ENCODE data around the gene CTPS2. TPM values are rescaled to one million over a fixed set of nuclear protein-coding genes. Genes with fewer than 3 reads are reported as not detected.

Gene CTPS2
- total and polyA plus RNA-seq, 10 of the 15 experiments (the other 5 are each of a cell fraction or from before 2014, with no cell fraction given): 5.9 to 17.8 (median 14.2) TPM

DNA sequence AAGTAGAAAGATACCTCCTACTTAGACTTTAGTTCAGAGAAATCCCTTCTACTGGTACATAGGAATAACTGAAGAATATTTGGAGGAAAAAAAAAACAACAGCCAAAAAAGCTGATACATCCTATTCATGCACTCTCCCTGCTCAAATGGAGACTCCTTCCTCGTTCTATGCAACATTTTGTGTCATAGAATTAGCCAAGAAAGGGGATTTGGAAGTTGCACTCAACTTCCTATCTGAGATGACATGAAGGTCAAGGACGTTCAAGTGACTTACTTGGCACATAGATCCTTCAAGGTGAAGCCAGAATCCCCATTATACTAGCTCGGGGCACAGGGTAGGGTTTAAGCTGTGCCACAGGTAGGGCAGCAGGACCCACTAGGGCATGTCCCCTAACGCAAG is 118.7 kb downstream of the CTPS2 start:
- H3K27me3 ChIP-seq (replicated peaks in 1 of 2; ENCODE audit: control insufficient read depth in 2 of 2, insufficient read depth in 2 of 2, low read length in 1 of 2): no peaks in the 10 kb centered on the region
- no peaks in the 10 kb centered on the region for H4K20me1 ChIP-seq (ENCODE audit: control insufficient read depth, insufficient read depth)
- ChIA-PET RAD21 (ENCODE audit: unreplicated experiment) (no interaction called here), POLR2A (no interaction called here), CTCF (no interaction called here), SMC1A (ENCODE audit: uncharacterized antibody, unreplicated experiment) (no interaction called here)
- H3K9ac ChIP-seq (ENCODE audit: control insufficient read depth, insufficient read depth, low read length): no peak overlapping the region
- no peak overlapping the region for H3K4me3 ChIP-seq
- no peaks in the 10 kb centered on the region for H3K79me2 ChIP-seq (ENCODE audit: control insufficient read depth, insufficient read depth, low read length)
- intact Hi-C loops (cut with micrococcal nuclease; ENCODE audit: unreplicated experiment) (no loop called here), in situ Hi-C loops (cut with MboI) (no loop called here)
- 25% methylated on average over 4 of the region's 4 CpGs for WGBS (ENCODE audit: insufficient coverage, insufficient replicate concordance, low lambda C conversion rate, missing lambda C conversion rate)
- no peak for TF ChIP-seq CBX5 (IDR thresholded peaks at IDR 0.05; ENCODE audit: low read depth)
- TF ChIP-seq MYC (IDR thresholded peaks at IDR 0.05; ENCODE audit: insufficient read depth, insufficient read length, insufficient replicate concordance, low read length, severe bottlenecking): no peak
- TF ChIP-seq BACH1 (IDR thresholded peaks at IDR 0.05; ENCODE audit: borderline replicate concordance): no peak
- no peak for TF ChIP-seq ASH2L (IDR thresholded peaks at IDR 0.05; ENCODE audit: borderline replicate concordance, low read depth)
- TF ChIP-seq KDM1A (IDR thresholded peaks at IDR 0.05; ENCODE audit: borderline replicate concordance): no peak
- TF ChIP-seq FOXM1 (IDR thresholded peaks at IDR 0.05; ENCODE audit: low read depth, low read length): no peak
- TF ChIP-seq SP1 (IDR thresholded peaks at IDR 0.05; ENCODE audit: low read depth, low read length): no peak
- TF ChIP-seq KLF5 (IDR thresholded peaks at IDR 0.05; ENCODE audit: partially characterized antibody): no peak
- TF ChIP-seq POLR2AphosphoS5 (IDR thresholded peaks at IDR 0.05; ENCODE audit: low read length): no peak
- no peaks in the 10 kb centered on the region; the same call in 2 of the 3 replicates for H3K9me3 ChIP-seq (replicated peaks; ENCODE audit: control insufficient read depth, insufficient read depth, low read length)
- no TSS peak for BruUV-seq (replicated peaks)
- H3K36me3 ChIP-seq (ENCODE audit: control insufficient read depth in 2 of 2, insufficient read depth in 2 of 2, low read length in 1 of 2): no peaks in the 10 kb centered on the region
- no peak overlapping the region for H3K27ac ChIP-seq (ENCODE audit: control insufficient read depth, insufficient read depth)
- ATAC-seq: no peak
- no peak for DNase-seq (ENCODE audit: low read depth, low spot score)
- H3K4me1 ChIP-seq (ENCODE audit: control insufficient read depth, insufficient read depth, low read length): no peaks in the 10 kb centered on the region
- FAIRE-seq: no peak
- H2AFZ ChIP-seq (ENCODE audit: control insufficient read depth, low read depth, low read length): no peak overlapping the region
- no peak overlapping the region for H3K4me2 ChIP-seq (ENCODE audit: control insufficient read depth, insufficient read depth)

DNA sequence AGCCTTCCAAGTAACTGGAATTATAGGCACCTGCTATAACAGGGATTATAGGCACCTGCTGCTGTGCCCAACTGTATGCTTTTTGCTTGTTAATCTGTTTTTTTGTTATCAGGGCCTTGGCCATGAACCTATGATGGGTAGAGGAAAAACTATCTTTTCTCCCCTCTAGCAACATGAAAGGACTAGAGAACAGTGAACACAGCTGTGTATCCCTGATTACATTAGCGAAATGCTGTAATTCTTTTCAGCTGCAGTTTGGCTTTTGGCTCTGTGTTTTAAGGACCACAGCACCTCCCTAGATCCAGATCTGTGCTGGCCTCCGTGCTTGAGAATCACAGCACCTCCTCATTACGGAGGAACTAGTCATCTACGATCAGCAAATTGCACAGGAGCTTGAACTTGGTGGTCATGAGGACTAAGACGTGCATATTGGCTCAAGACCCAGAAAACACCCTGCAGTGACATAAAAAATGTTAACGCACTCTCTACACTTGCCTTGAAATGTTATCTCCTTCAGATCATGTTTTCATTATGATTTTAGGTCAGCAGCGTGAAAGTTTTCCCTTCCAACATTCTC is 120.2 kb downstream of the CTPS2 start:
- BruUV-seq (replicated peaks): no TSS peak
- intact Hi-C loops (cut with micrococcal nuclease; ENCODE audit: unreplicated experiment): no loop called here
- H2AFZ ChIP-seq (ENCODE audit: control insufficient read depth, low read depth, low read length): no peak overlapping the region
- CTCF ChIA-PET: no interaction called here
- POLR2A ChIA-PET: no interaction called here
- H3K79me2 ChIP-seq (ENCODE audit: control insufficient read depth, insufficient read depth, low read length): no peaks in the 10 kb centered on the region
- H3K27ac ChIP-seq (ENCODE audit: control insufficient read depth, insufficient read depth): no peak overlapping the region
- H3K4me3 ChIP-seq: no peak overlapping the region
- no peak overlapping the region for H3K9ac ChIP-seq (ENCODE audit: control insufficient read depth, insufficient read depth, low read length)
- H4K20me1 ChIP-seq (ENCODE audit: control insufficient read depth, insufficient read depth): no peaks in the 10 kb centered on the region
- SMC1A ChIA-PET (ENCODE audit: uncharacterized antibody, unreplicated experiment): no interaction called here
- WGBS (ENCODE audit: insufficient coverage, insufficient replicate concordance, low lambda C conversion rate, missing lambda C conversion rate): 50% methylated on average over 7 of the region's 7 CpGs
- RAD21 ChIA-PET (ENCODE audit: unreplicated experiment): no interaction called here
- in situ Hi-C loops (cut with MboI): no loop called here
- no peak for FAIRE-seq
- no peaks in the 10 kb centered on the region for H3K27me3 ChIP-seq (replicated peaks in 1 of 2; ENCODE audit: control insufficient read depth in 2 of 2, insufficient read depth in 2 of 2, low read length in 1 of 2)
- H3K4me1 ChIP-seq (ENCODE audit: control insufficient read depth, insufficient read depth, low read length): no peaks in the 10 kb centered on the region
- H3K9me3 ChIP-seq (replicated peaks; ENCODE audit: control insufficient read depth, insufficient read depth, low read length): no peaks in the 10 kb centered on the region; the same call in 2 of the 3 replicates
- ATAC-seq: no peak
- H3K4me2 ChIP-seq (ENCODE audit: control insufficient read depth, insufficient read depth): no peak overlapping the region
- no peak for DNase-seq (ENCODE audit: low read depth, low spot score)
- no peaks in the 10 kb centered on the region for H3K36me3 ChIP-seq (ENCODE audit: control insufficient read depth in 2 of 2, insufficient read depth in 2 of 2, low read length in 1 of 2)
- no peak for TF ChIP-seq DPF2 (IDR thresholded peaks at IDR 0.05)
- no peak for TF ChIP-seq STAT3 (IDR thresholded peaks at IDR 0.05; ENCODE audit: low read depth, low read length)
- TF ChIP-seq MEF2A (IDR thresholded peaks at IDR 0.05; ENCODE audit: insufficient read depth, low read depth, low read length): no peak
- no peak for TF ChIP-seq PAX8 (IDR thresholded peaks at IDR 0.05)
- TF ChIP-seq IRF4 (IDR thresholded peaks at IDR 0.05; ENCODE audit: low read depth, low read length): no peak
- no peak for TF ChIP-seq ZZZ3 (IDR thresholded peaks at IDR 0.05; ENCODE audit: control insufficient read depth, insufficient read length, low read depth)
- TF ChIP-seq, protein P1, sequence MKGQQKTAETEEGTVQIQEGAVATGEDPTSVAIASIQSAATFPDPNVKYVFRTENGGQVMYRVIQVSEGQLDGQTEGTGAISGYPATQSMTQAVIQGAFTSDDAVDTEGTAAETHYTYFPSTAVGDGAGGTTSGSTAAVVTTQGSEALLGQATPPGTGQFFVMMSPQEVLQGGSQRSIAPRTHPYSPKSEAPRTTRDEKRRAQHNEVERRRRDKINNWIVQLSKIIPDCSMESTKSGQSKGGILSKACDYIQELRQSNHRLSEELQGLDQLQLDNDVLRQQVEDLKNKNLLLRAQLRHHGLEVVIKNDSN (IDR thresholded peaks at IDR 0.05; ENCODE audit: borderline replicate concordance, extremely low read length, insufficient read depth, low read depth, low read length): no peak
- TF ChIP-seq MEF2B (IDR thresholded peaks at IDR 0.05; ENCODE audit: partially characterized antibody, poor library complexity, severe bottlenecking): no peak
- TF ChIP-seq MTA3 (IDR thresholded peaks at IDR 0.05; ENCODE audit: borderline replicate concordance, low read length): no peak
- no peak for TF ChIP-seq NFYA (IDR thresholded peaks at IDR 0.05; ENCODE audit: borderline replicate concordance, low read depth, low read length)
- no peak for TF ChIP-seq PAX5 (IDR thresholded peaks at IDR 0.05; ENCODE audit: borderline replicate concordance, low read depth, low read length)
- no peak for TF ChIP-seq CEBPB (IDR thresholded peaks at IDR 0.05; ENCODE audit: borderline replicate concordance in 1 of 2, low read depth in 2 of 2, low read length in 2 of 2)
